ENCODE results near the gene QRFP. TPM values are rescaled to one million over a fixed set of nuclear protein-coding genes. Genes with fewer than 3 reads are reported as not detected.

The QRFP gene
- polyA plus RNA-seq, 1 donor (not counting 4 experiments of a cell fraction or from before 2014, with no cell fraction given) = not detected

DNA sequence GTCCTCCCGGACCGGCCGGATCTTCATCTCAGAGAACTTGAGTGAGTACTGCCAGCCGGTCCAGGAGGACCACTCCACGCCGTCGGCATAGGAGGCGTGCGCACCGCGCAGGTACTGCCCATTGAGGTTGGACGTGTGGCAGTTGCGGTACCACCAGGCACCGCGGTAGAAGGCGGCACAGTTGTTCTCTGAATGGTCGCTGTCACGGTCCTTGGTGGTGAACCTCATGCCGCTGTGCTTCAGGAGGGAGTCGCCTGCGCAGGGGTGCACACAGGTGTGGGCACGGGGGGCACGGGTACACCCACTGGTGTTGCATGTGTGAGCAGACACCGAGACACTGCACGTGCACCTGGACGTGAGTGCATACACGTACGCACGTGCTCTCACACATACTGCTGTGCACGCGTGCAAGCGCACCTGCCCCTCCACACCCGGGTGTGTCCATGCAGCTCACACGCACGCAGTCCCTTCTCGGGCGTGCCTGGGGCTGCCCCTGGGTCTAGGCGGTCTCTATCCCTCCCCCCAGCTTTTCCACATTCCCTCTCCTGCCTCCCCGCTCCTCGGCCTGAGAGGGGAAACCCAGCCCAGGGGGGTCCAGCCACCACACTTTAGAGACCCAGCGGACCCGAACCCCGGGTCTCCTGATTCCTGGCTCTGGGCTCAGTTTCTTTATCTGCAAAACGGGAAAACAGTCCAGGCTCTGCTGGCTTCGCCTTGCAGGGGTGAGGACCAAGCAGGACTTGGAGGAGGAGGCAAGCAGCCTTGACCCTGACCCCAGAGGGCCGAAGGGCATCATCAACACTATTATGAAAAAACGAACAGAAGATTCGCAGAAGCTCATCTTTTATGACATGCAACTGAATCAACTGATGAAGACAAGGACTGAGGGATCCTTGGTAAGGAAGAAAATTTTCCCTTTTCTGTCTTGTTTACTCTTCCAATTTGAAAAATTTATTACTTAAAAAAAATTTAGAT lies 7.7 kb upstream of the QRFP start:
- no peaks in the 10 kb centered on the region for H3K79me2 ChIP-seq (ENCODE audit: control insufficient read depth, insufficient read depth, low read length)
- no peaks in the 10 kb centered on the region for H3K36me3 ChIP-seq (ENCODE audit: control insufficient read depth in 2 of 2, extremely low read depth in 1 of 2, insufficient read depth in 2 of 2, low read length in 2 of 2)
- no peak overlapping the region for H2AFZ ChIP-seq (ENCODE audit: control insufficient read depth, low read length)
- no peak overlapping the region for H3K4me3 ChIP-seq (ENCODE audit: control insufficient read depth in 2 of 3, extremely low read depth in 1 of 3, insufficient read depth in 2 of 3, low read depth in 1 of 3, low read length in 3 of 3)
- H3K9ac ChIP-seq (ENCODE audit: control insufficient read depth, extremely low read depth, insufficient read depth, low read length) = no peak overlapping the region
- H4K20me1 ChIP-seq (ENCODE audit: control insufficient read depth, extremely low read depth, insufficient read depth, low read length) = no peaks in the 10 kb centered on the region
- TF ChIP-seq, protein P1, sequence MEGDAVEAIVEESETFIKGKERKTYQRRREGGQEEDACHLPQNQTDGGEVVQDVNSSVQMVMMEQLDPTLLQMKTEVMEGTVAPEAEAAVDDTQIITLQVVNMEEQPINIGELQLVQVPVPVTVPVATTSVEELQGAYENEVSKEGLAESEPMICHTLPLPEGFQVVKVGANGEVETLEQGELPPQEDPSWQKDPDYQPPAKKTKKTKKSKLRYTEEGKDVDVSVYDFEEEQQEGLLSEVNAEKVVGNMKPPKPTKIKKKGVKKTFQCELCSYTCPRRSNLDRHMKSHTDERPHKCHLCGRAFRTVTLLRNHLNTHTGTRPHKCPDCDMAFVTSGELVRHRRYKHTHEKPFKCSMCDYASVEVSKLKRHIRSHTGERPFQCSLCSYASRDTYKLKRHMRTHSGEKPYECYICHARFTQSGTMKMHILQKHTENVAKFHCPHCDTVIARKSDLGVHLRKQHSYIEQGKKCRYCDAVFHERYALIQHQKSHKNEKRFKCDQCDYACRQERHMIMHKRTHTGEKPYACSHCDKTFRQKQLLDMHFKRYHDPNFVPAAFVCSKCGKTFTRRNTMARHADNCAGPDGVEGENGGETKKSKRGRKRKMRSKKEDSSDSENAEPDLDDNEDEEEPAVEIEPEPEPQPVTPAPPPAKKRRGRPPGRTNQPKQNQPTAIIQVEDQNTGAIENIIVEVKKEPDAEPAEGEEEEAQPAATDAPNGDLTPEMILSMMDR (optimal IDR thresholded peaks at IDR 0.05 in 1 of 3, IDR thresholded peaks at IDR 0.05 in 1 of 3, conservative IDR thresholded peaks at IDR 0.05 in 1 of 3; ENCODE audit: extremely low read depth in 1 of 3, insufficient read depth in 2 of 3, low read length in 3 of 3) = no peak
- no peak for TF ChIP-seq EZH2 (IDR thresholded peaks at IDR 0.05; ENCODE audit: low read length)
- no peak overlapping the region for H3K4me2 ChIP-seq (ENCODE audit: control insufficient read depth, extremely low read depth, insufficient read depth, low read depth, low read length)
- no peaks in the 10 kb centered on the region for H3K9me3 ChIP-seq (ENCODE audit: control insufficient read depth, low read depth, low read length)
- FAIRE-seq (no peak), DNase-seq (ENCODE audit: low read depth, low spot score) (no peak)
- no peaks in the 10 kb centered on the region for H3K9me1 ChIP-seq (ENCODE audit: control insufficient read depth, extremely low read depth, insufficient read depth, low read length)
- dilution Hi-C loops (cut with MboI; ENCODE audit: extremely low pct_ligation_motif_present, low sequenced_read_pairs) = no loop called here
- peaks cover 8% of the 10 kb centered on the region for H3K4me1 ChIP-seq (ENCODE audit: control insufficient read depth, extremely low read depth, insufficient read depth, low read length)
- peaks cover 47% of the 10 kb centered on the region for H3K27me3 ChIP-seq (ENCODE audit: control insufficient read depth, extremely low read depth, insufficient read depth, low read length)
- no peak overlapping the region for H3K27ac ChIP-seq (ENCODE audit: control insufficient read depth, insufficient read depth, low read length)

DNA sequence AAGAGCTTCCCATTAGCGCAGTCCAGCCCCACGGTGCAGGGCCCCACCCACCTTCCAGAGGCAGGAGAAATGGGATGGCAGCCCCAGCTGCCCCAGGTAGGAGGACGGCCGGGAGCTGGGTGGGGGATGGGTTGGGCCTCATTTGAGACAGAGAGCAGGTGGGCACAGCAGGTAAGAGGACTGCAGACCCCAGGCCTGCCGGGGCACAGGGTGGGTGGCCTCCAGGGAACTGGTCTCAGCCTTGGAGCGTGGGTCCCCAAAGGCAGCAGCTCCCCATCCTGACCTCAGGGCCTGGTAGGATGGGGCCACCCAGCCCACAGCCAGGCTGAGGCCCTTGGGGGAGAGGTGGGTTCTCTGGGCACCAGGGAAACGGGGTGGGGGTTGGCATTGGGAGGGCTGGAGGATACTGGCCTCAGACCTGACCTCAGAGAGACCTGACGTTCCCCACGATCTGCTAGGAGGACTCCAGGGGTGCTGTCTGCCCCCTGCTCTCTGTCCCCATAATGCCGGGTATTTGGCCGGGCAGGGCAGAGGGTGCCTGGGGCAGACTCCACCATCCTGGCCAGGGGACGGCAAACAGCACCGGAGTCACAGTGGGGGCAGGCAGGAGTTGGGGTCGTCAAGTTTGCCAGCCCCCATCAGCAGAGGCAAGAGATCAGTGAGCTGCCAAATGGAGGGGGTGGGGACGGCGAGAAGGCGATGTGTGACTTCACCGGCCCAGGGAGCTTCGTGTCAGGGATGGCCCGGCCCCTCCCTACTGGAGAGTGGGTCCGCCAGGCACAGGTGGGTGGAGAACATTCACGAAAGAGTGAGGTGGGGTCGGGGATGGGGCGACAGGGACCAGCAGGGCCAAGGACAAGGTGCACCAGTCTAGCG lies 6.8 kb upstream of the QRFP start:
- peaks cover 7% of the 10 kb centered on the region for H3K4me1 ChIP-seq (ENCODE audit: control insufficient read depth, extremely low read depth, insufficient read depth, low read length)
- no peak overlapping the region for H2AFZ ChIP-seq (ENCODE audit: control insufficient read depth, low read length)
- no peak overlapping the region for H3K4me2 ChIP-seq (ENCODE audit: control insufficient read depth, extremely low read depth, insufficient read depth, low read depth, low read length)
- TF ChIP-seq EZH2 (IDR thresholded peaks at IDR 0.05; ENCODE audit: low read length) = no peak
- TF ChIP-seq, protein P1 (optimal IDR thresholded peaks at IDR 0.05 in 1 of 3, IDR thresholded peaks at IDR 0.05 in 1 of 3, conservative IDR thresholded peaks at IDR 0.05 in 1 of 3; ENCODE audit: extremely low read depth in 1 of 3, insufficient read depth in 2 of 3, low read length in 3 of 3) = no peak
- no peak overlapping the region for H3K27ac ChIP-seq (ENCODE audit: control insufficient read depth, insufficient read depth, low read length)
- no peak overlapping the region for H3K9ac ChIP-seq (ENCODE audit: control insufficient read depth, extremely low read depth, insufficient read depth, low read length)
- no peaks in the 10 kb centered on the region for H3K9me3 ChIP-seq (ENCODE audit: control insufficient read depth, low read depth, low read length)
- FAIRE-seq (no peak), DNase-seq (ENCODE audit: low read depth, low spot score) (no peak)
- H3K9me1 ChIP-seq (ENCODE audit: control insufficient read depth, extremely low read depth, insufficient read depth, low read length) = no peaks in the 10 kb centered on the region
- H3K4me3 ChIP-seq (ENCODE audit: control insufficient read depth in 2 of 3, extremely low read depth in 1 of 3, insufficient read depth in 2 of 3, low read depth in 1 of 3, low read length in 3 of 3) = no peak overlapping the region
- H3K79me2 ChIP-seq (ENCODE audit: control insufficient read depth, insufficient read depth, low read length) = no peaks in the 10 kb centered on the region
- H4K20me1 ChIP-seq (ENCODE audit: control insufficient read depth, extremely low read depth, insufficient read depth, low read length) = no peaks in the 10 kb centered on the region
- H3K27me3 ChIP-seq (ENCODE audit: control insufficient read depth, extremely low read depth, insufficient read depth, low read length) = peaks cover 53% of the 10 kb centered on the region
- dilution Hi-C loops (cut with MboI; ENCODE audit: extremely low pct_ligation_motif_present, low sequenced_read_pairs) = no loop called here
- H3K36me3 ChIP-seq (ENCODE audit: control insufficient read depth in 2 of 2, extremely low read depth in 1 of 2, insufficient read depth in 2 of 2, low read length in 2 of 2) = no peaks in the 10 kb centered on the region
